NCI-H1048 (cell line): ENCODE data around the gene CLTCL1.

ENCODE experiments used
- DNase-seq: peaks from one replicate; lab custom pipeline; 2025; lab: John Stamatoyannopoulos, UW

The CLTCL1 gene

GRCh38 chr22:19150482-19151328, 140.8 kb downstream of the CLTCL1 start:
- no peak for DNase-seq

- no peak for DNase-seq
Measured at GRCh38 chr22:19149991-19150390, 141.5 kb downstream of the CLTCL1 start, which contains the start of gene GSC2. Gene GSC2, minus strand, starts transcription at chr22:19150292. Its CDS starts 9 bp downstream, at chr22:19150283.

- no peak for DNase-seq
Measured at GRCh38 chr22:19149047-19149883, 142.3 kb downstream of the CLTCL1 start.

GRCh38 chr22:19148417-19149046, 143.0 kb downstream of the CLTCL1 start:
- no peak for DNase-seq

- DNase-seq, result no peak
Measured at GRCh38 chr22:19147195-19147780, 144.2 kb downstream of the CLTCL1 start.

- DNase-seq, result no peak
Measured at GRCh38 chr22:19146215-19146968, 145.1 kb downstream of the CLTCL1 start.

GRCh38 chr22:19143967-19144400, 147.5 kb downstream of the CLTCL1 start:
- DNase-seq, result no peak

GRCh38 chr22:19143212-19143611, 148.3 kb downstream of the CLTCL1 start:
- DNase-seq, result no peak

- no peak for DNase-seq
Measured at GRCh38 chr22:19142394-19142793, 149.1 kb downstream of the CLTCL1 start.

GRCh38 chr22:19139974-19140373, 151.5 kb downstream of the CLTCL1 start:
- no peak for DNase-seq

- no peak for DNase-seq
Measured at GRCh38 chr22:19139001-19139356, 152.5 kb downstream of the CLTCL1 start.

GRCh38 chr22:19138217-19139000, 153.1 kb downstream of the CLTCL1 start:
- DNase-seq, result no peak

- DNase-seq, result no peak
Measured at GRCh38 chr22:19137384-19138216, 153.9 kb downstream of the CLTCL1 start.

GRCh38 chr22:19136915-19137314, 154.6 kb downstream of the CLTCL1 start:
- DNase-seq, result no peak

- no peak for DNase-seq
Measured at GRCh38 chr22:19134874-19135273, 156.6 kb downstream of the CLTCL1 start.

- DNase-seq, result no peak
Measured at GRCh38 chr22:19134176-19134831, 157.2 kb downstream of the CLTCL1 start.

GRCh38 chr22:19133561-19133960, 158.0 kb downstream of the CLTCL1 start:
- no peak for DNase-seq

- DNase-seq, result no peak
Measured at GRCh38 chr22:19132693-19133400, 158.7 kb downstream of the CLTCL1 start.
